CD4-positive, alpha-beta T cell treated with Interleukin-6 for 4 hours (primary cell): ENCODE data around the gene MRPL10.

Experiments
- DNase-seq: peaks from one replicate; pipeline ENCODE4 v3.0.0-alpha.2; 2020; ENCODE audit warnings: mixed read lengths

Gene MRPL10

DNA sequence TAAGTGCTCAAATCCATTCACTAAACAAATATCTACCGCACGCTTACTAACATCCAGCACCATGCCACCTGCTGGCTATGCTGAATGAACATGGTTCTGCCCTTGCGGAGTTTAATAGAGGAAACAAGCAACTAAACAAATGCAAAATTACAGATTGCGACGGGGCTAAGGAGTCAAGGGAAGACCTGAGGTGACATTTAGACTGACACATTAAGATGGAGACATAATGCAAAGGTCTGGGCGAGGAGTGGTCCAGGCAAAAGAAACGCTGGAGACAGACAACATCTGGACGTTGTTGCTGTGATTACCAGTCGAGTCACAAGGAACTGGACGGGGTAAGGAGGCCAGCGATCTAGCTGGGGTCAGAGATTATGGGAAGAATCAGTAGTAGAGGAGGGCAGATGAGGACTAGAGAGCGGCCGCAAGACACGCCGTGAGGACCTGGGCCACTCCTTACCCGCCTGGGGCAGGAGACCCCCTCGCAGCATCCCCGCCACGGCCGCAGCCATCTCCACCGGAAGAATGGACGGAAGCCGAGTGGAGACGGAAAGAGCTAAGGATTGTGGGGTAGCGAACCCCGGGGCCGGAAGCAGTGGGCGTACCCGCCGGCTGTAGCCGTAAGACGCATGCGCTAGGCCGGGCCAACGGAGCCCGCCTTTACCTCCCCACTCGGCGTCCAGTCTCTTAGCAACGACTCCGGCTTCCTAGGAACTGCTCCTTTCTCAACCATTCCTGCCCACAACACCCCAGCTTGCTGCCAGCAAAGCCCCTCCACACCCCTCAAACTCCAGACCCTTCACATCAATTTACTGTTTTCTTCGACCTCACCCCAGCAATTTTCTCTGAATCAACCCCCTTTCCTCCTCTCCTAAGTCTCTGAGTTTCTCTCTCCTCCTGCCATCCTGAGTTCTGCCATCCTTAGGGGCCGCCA is at the start of gene MRPL10, which contains the start of gene LRRC46:
Gene MRPL10, minus strand, starts transcription at position 539 of the 931 bp plus-strand sequence. Its CDS starts 30 bp downstream, at position 509.
Gene LRRC46, plus strand, starts transcription at position 668 of the 931 bp plus-strand sequence. CDS start 320 bp downstream, outside the sequence.
- DNase-seq: peak; percentile 93

DNA sequence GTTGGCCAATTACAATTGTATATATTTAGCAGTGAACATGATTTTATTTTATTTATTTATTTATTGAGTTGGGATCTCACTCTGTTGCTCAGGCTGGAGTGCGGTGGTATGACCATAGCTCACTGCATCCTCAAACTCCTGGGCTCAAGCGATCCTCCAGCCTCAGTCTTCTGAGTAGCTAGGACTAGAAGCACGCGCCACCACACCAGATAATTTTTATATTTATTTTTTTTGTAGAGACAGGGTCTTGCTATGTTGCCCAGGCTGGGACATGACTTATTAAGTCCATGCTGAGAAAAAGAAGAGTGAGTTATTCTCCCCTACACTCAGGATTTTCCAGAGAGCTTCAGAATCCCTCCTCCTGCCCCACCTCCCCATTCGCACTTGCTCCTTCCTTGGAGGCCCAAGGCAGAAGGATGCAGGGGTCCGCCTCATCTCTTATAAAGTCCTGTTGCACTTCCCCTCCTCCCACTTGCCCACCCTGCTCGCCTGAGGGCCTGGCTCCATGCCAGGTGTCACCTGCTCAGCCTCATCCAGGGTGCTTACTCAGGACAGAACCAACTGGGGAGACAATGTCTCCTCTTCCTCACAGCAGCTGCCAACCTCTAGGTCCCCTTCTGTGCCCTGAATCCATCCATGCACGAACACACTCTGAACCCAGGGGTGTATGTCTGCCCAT is 48.6 kb upstream of the MRPL10 start:
- DNase-seq: no peak

DNA sequence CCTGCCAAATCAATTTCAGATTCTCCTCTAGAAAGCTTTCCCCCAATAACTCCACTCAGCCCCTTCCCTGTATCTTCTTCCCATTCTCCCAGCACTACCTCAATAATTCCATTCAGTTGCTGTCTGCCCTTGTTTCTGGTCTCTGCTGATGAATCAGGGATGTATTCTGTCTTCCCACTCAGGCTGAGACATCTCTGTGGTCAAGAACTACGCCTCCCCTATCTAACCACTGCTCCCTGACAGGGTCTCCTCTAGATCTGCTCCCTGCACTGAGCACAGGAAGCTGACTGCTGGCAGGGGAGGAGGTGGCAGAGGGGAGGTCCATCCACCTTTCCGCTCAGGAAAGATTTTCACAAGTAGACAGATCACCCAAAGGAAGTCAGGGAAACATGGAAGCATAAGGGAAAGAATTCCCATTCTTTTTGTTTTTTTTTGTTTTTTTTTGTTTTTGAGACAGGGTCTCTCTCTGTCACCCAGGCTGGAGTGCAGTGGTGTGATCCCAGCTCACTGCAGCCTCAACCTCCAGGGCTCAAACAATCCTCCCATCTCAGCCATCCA is 47.8 kb upstream of the MRPL10 start:
- no peak for DNase-seq

DNA sequence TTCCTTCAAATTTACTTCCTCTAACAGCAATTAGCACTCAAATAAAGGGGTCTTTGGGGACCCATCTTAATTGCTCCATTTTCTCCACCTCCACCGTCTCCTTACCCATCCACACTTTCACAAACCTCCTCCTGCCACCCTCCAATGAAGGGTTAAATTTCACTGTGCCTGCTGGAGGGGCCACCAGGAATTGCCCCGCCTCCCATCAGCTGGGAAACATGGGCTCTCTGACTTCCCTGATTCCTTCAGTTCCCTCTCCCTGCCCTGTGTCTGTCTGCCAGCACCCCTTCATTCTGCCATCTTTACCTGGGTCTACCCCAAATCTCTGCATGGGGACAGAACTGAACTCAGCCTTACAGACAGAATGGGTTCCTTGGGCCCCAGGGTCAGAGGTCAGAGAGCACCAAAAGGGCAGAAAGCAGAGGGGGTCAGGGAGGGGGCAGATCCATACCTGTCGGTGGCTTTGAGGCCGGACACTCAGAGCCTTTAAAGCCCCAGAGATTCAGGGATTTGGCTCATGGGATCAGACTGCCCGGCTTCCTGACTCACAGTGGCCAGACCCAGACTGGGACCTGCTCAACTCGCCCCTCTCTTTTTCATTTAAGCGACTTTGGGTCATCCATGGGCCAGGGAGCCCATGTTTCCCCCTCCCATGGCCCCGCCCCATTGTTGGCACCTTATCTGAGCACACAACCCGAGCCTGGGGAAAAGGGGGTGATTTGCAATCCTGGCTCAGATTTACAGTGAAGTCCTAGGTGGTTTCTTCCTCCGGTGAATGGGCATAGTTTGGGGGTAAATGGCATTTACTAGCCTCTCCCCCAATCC is 47.1 kb upstream of the MRPL10 start:
- DNase-seq: no peak

DNA sequence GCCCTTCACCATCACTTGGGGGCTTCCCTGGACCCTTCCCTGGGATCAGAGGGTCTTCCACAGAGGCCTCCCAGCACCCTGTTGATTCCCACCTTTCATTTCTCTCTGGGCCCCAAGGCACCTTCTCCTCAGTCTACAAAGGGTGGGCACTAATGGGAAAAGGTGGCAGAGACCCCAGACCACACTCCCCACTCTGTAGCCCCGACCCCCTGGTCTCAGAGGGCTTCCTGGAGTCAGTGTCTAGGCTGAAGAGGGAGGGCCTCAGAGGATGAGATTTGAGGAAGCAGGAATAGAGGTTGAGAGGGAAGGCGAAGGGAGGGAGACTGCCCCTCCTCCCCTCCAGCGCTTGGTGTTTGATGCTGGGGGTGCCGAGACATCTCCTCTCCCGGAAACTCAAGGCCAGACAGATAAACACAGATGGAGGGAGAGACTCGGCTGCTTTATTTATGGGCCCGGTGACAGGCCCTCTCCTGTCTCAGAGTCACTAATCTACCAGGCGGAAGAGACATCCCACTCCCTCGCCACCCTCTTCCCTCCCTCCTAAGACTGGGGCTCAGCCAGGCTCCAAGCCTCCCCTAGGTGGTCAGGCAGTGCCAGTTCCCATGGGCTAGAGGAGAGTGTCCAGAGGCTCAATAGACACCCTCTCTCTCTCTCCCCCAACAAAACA is 46.2 kb upstream of the MRPL10 start:
- DNase-seq: no peak

DNA sequence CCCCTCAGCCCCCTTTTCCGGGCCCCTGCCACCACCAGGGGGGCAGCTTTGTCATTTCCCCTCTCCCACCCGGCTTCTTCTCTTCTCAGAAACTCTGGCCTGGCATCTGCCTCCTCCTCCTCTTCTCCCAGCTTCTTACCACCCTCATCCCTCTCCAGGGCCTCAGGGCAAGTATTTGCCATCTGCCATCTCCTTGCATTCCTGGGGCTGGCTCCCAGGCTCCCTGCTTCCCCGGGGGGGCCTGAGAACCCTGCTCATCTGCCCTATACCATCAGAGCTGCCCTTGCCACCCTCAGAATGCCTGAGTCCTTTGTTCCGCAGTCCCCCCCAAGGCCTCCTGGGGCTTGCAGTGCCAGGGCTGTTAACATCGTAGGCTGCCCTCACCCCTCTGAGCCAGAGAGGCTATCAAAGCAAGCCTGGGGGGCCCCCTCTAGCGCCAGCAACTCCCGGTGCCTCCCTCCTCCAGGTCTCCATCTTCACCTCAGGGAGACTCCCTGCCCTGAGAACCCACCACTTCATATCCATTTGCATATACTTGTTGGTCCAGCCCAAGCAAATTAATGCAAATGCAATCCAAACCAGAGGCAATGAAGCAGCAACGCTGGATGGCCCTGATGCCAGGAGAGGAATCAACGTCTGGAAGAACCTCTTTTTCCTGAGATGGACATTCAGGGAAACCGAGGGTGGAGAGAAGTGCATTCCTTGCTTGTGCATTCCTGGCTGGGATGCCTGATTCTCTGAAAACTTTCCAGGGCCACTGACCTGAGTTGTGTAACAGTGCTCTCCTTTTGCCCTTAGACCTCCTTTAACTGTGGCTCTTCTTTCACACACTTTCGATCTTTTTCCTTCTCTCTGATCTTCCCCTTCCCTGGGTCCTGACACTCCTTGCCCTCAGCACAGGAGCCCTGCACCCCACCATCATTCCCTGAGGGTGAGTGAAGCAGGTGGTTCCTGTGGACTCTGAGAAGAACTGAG is 44.0 kb upstream of the MRPL10 start:
- DNase-seq: no peak

DNA sequence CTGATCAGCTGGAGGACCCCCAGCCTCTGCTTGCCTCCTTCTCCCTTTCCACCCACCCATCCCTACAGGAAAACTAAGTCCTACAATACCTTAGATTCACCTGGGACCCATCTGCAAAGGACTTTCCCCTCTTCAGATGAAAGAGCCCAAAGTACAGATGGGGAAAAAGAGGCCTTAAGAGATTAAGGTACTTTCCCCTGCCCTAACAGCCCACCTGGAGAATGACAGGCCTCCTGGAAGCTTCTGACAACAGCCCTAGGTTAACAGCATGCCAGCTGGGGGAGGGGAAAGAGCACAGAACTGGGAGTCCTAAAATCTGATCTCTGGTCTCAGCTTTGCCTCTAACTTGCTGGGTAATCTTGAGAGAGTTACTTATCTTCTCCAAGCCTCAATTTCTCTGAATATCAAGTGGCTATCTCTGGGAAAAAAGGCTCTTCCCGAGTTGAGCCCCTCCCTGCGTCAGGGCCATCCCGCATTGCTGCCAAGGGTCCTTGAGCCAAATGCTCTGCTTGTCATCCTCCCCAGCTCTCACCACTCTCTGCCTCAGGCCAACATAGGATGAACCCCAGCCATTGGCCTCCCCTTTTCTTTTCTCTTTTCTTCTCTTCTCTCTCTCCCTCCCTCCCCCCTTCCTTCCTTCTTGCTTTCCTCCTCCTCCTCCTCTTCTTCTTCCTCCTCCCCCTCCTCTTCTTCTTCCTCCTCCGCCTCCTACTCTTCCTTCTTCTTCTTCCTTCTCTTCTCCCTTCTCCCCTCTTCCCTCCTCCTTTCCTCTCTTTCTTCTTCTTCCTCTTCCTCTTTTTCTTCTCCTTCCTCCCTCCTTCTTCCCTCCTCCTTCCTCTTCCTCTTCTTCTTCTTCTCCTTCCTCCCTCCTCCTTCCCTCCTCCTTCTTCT is 42.1 kb upstream of the MRPL10 start:
- no peak for DNase-seq

DNA sequence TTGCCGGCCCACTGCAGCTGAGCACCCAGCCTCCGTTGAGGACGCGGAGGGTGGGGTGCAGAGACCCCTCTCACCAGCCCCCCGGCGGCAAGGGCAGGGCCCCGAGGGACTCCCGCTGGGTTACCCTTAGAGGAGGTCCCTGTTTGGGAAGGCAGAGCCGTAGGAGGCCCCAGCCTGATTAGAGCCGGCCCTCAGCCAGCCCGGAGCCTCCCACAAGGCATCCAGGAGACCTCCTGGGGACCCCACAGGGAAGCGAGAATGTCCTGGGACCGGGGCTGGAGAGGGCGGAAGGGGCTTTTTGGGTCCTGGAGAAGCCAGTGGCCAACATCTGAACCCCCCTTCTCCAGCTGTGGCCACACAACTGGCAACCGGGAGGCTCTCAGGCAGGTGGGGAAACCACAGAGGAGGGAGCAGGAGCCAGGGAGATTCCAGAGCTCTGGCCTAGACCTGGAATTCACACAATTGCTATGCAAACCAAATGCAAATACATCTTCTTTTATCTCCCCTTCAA is 41.4 kb upstream of the MRPL10 start:
- no peak for DNase-seq

DNA sequence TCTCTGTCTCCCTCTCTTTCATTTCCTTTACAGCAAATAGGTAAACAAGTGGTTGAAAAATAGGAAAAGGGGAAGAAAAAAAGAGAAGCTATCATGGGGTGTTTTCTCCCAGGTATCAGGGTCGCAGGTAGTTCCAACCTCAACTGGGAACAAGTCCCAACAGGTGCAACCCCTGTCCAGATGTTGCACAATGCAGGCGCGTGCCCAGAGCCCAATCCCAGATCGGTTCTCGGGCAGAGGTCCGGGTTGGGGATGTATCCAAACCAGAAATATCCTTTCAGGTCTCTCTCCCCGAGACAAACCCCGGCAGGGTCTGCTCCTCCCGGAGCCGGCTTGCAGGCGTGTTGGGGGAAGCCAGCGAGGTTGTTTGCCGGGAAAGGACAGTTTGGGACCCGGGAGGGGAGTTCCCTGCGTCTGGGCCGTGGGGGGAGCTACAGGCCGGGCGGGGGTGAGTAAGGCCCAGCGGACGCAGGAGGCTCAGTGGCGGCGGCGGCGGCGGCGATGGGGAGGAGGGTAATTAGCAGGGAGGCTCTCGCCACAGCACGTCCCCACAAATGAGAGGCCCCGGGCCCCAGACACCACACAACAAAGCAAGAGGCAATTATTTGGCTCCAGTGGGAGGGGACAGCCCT is 40.8 kb upstream of the MRPL10 start:
- no peak for DNase-seq

DNA sequence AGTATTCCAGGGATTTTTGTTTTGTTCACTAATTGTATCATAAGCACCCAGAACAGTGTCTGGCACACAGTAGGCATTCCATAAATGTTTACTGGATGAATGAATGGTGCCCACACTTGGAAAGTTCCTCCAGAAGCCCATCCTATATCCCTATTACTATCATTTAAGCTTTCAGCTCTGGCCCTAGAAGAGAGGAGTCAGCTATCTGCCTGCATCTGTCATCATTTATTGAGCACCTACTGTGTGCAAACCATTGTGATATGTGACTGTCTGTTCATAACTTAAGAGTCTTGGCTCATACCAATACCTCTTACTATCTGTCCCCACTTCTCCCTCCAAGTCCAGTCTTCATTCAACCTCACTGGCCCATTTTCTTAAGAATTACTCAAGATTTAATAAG is 39.7 kb upstream of the MRPL10 start:
- DNase-seq: no peak

DNA sequence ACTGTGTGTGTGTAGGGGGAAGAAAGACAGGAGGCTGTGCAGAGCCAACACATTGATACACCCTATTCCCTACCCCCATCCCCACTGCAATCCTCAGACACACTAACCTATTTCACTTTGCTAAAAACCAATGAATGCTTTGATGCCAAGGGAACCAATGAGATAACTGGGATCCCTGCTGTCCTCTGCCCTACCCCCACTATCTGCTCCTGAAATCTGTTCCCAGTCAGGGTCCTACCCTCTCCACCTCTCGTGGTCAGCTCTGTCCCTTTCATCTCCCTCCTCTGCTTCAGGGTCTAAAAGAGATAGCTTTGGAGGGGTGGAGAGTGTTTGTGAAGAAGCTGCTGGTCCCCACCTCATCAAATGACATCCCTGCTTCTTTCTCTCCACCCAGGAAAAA is 38.7 kb upstream of the MRPL10 start:
- DNase-seq: no peak

DNA sequence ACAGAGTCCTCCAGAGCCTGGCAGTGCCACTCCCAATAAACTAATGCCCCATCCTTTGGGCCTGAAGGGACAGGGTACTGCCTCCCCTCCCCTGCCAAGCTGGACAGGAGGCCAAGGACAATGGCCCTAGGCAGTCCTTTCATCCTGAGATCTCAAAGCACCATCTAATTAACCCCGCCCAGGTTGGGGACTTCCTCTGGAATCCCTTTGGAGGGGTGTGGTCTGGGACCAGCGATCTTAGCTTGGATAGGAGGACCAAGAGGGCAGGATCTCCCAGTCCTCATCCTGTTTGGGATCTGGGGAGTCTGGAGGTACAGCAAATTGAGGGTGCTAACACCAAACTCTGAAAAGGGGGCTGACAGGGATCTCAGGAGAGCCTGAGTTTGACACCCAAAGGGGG is 37.8 kb upstream of the MRPL10 start:
- DNase-seq: no peak

DNA sequence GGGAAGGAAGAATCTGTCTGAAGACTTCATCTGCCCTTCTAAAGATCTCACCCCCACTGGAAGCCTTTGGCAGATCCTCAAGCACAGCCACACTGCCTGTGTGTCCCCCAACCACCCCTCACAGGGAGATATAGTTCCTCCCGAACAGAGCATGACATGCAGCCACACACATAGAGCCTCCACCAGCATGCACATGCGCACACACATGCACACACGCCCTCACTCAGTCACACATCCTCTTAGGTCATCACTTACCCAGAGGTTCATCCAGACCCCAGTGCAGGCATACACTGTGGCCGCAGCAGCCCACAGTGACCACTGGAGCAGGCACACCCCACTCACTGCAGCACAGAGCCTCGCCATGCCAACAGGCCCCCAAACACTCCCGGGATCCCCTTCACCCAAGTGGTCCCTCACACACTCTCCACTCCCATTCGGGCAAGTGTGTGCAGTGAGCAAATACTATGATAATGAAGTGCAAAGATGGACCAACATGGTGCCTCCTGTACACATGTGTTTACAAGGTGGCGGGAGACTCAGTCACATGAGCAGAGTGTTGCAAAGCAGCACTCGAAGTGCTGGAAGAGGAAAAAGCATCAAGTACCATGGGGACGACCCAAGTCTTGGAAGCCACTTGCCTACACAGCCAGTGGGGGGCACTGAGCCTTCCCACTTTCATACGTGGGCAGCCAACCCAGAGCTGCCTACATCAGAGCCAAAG is 36.6 kb upstream of the MRPL10 start:
- DNase-seq: no peak

DNA sequence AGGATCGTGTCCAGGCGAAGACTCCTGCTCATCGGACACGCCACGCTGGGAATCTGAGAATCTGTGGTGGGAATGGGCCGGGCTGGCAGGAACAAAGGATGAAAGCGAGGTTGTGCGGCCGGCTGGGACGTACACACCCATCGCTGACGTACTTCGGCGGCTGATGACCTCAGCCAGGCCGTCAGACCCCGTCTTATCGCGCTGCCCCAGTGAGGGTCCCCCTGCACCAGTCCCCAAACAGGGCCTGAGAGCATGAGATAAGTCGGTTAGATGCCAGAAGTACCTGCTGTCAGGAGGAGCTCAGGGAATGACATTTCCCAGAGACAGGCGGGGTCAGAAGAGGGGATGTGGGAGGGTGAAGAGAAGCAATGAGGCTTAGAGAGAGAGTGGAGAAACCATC is 35.6 kb upstream of the MRPL10 start:
- DNase-seq: no peak

DNA sequence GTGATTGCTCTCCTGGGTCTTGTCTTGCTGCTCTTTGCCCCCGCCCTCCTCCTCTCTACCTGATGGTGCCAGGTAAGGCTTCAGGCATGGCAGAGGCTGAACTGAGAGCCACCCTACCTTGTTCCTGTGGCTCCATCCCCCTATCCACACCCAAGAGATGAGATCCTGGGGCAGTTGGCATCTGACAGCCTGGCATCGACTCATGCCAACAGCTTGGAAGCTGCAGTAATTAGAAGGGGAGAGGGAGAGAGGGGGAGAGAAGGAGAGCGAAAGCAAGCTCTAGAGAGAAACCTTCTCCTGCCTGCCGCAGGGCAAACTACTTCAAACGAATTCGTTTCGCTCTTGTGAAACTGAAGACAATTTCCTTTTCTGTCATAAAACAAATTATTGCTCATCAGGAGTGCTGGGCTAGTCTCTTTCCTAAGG is 33.5 kb upstream of the MRPL10 start:
- no peak for DNase-seq

DNA sequence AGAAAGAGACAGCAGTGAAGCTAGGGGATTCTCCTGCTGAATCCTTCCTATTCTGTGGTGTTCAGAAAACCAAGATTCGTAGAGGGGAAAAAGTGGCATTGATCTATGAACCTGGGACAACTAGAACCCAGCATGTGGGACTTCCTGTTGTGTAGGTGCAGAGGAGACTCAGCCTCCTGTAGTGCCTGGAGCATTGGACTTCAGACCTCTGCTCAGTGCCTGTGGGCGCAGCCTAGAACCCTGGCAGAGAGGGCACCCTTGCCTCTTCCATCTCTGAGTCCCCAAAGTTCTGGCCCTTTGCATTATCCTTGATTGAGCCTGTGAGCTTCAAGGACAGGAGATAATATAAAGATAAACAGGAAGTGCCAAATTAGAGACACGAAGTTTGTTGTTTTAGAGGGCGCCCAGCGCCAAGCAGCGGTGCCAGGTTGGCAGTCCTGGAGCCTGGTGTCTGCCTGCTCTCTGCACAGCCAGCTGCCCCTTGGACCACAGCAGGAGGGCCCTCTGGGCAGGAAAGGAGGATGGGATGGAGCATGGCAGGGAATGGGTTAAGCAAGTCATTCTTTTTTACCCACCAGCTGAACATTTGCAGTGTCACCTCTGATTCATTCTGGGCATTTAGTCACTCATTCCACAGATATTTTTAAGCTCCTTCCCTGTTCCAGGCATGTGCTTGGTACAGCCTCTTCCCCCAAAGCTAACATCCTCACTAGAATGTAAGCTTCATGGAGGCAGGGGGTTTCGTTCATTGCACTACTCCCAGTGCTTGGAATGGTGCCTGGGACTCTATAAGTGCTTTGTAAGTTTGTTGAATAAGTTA is 31.5 kb upstream of the MRPL10 start:
- no peak for DNase-seq

DNA sequence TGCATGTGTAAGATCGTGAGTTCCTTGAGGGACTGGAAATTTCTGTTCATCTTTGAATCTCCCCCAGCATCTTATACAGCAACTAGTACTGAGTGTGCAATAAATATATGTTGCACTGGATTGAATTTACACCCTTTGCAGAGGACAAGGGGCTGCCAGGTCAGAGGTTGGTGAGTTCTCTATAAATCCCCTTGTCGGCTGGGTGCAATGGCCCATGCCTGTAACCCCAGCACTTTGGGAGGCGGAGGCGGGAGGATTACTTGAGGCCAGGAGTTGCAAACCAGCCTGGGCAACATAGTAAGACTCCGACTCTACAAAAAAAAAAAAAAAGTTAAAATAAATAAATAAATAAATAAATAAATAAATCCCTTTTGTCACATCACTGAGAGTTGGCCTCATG is 29.0 kb upstream of the MRPL10 start:
- DNase-seq: no peak
